ENCODE measurements around the gene TIPARP. TPM values are rescaled to one million over a fixed set of nuclear protein-coding genes. Genes with fewer than 3 reads are reported as not detected.
A peak's percentile ranks its signal among the peaks of the same experiment; 100 is the strongest.

Gene TIPARP
- total and polyA plus RNA-seq, 2 of the 13 experiments (the other 11 are each of a cell fraction or from before 2014, with no cell fraction given), result 7.3 to 19.7 TPM

DNA sequence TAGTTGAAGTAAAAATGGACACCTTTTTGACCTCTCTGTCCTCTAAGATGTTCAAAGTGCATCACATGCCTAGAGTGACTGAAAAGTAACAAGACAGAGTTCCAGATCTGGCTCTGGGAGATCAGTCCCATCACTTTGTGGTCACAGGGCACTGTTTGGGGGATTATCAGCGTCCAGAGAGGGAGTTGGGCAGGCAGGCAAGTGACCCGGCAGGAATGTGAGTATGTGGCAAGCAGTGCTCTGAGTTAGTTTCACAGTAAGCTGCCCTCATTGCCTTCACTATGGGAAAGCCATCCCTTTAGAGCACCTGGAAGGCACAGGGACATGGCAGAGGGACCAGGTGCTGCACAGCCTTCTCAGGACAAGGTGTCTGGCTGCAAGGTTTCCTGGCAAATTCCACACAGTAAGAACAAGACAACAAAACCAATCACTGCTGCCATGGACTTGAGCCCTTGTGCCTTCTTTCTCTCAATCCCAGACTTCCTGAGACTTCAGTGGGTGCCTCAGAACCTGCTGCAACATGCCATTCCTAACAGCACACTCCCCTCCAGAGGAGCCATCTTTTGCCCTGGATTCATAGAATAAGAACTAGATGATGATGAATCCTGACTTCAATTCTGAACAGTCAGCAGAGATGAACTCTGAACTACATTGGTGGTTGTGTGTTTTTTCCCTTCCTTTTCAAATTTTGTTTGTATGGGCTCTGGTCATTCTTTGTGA is 55.2 kb downstream of the TIPARP start:
- ChIA-PET POLR2A (interaction anchor here (1.3 kb wide), 1 partner anchor 406 kb away, joined by 3 read pairs; no protein-coding TSS in a partner anchor), CTCF (ENCODE audit: low intra/inter-chr PET ratio, low total read pairs) (no interaction called here)
- ATAC-seq (peak; percentile 20), DNase-seq (ENCODE audit: low spot score) (no peak), FAIRE-seq (peak; percentile 34)
- no TSS peak for BruUV-seq (replicated peaks)
- H3K4me1 ChIP-seq (ENCODE audit: insufficient read depth, low read length), result peaks cover 55% of the 10 kb centered on the region
- H3K9ac ChIP-seq (ENCODE audit: insufficient read depth, low read depth, low read length), result no peak overlapping the region
- H3K36me3 ChIP-seq (replicated peaks in 1 of 2; ENCODE audit: control insufficient read depth in 1 of 2, insufficient read depth in 2 of 2, low read length in 2 of 2), result no peaks in the 10 kb centered on the region
- no peaks in the 10 kb centered on the region for H3K79me2 ChIP-seq (ENCODE audit: insufficient read depth, low read length)
- H3K9me3 ChIP-seq (ENCODE audit: low read length), result no peaks in the 10 kb centered on the region
- H3K4me3 ChIP-seq (replicated peaks in 1 of 3; ENCODE audit: insufficient read depth in 1 of 3, low read depth in 2 of 3, low read length in 3 of 3), result peak overlapping the region in 1 of 3 experiments; percentile 14; a peak in 2 of 6 replicates
- H2AFZ ChIP-seq (ENCODE audit: low read length), result peak overlapping the region; percentile 44
- WGBS (ENCODE audit: low lambda C conversion rate), result 5% methylated on average over 2 of the region's 2 CpGs
- H3K4me2 ChIP-seq (ENCODE audit: low read depth, low read length), result peak overlapping the region; percentile 70
- H3K27me3 ChIP-seq (ENCODE audit: control insufficient read depth in 1 of 2, insufficient read depth in 2 of 2, low read length in 2 of 2), result no peaks in the 10 kb centered on the region
- in situ Hi-C loops (cut with HindIII; ENCODE audit: extremely low pct_ligation_motif_present, low pct_unique_long_range_greater_than_20kb) (no loop called here), intact Hi-C loops (cut with micrococcal nuclease; ENCODE audit: unreplicated experiment) (loop anchor here (2.0 kb wide), 1 partner anchor 55 kb away; the partner anchor contains the start of gene TIPARP)
- H4K20me1 ChIP-seq (ENCODE audit: insufficient read depth, low read length), result no peaks in the 10 kb centered on the region
- peak overlapping the region; percentile 0 for H3K27ac ChIP-seq (ENCODE audit: extremely low read length, insufficient read depth, low read length)
- TF ChIP-seq MAFK (conservative IDR thresholded peaks at IDR 0.05 in 1 of 2, IDR thresholded peaks at IDR 0.05 in 1 of 2; ENCODE audit: low read length in 2 of 2) (0 out of 4 replicates have a peak, but pooled peaks of 1 of the 2 experiments have one; percentile 0), ZNF556 (CRISPR knock-in tag; IDR thresholded peaks at IDR 0.05; ENCODE audit: borderline replicate concordance) (0 out of 2 replicates have a peak, but pooled peaks have one; percentile 50), SATB2 (CRISPR knock-in tag; IDR thresholded peaks at IDR 0.05) (no peak), ZNF510 (CRISPR knock-in tag; IDR thresholded peaks at IDR 0.05; ENCODE audit: low read depth) (no peak), LCORL (IDR thresholded peaks at IDR 0.05) (no peak), LCORL (CRISPR knock-in tag; IDR thresholded peaks at IDR 0.05) (0 out of 2 replicates have a peak, but pooled peaks have one; percentile 51), ZNF598 (CRISPR knock-in tag; IDR thresholded peaks at IDR 0.05; ENCODE audit: borderline replicate concordance) (no peak), ZBTB3 (CRISPR knock-in tag; IDR thresholded peaks at IDR 0.05; ENCODE audit: borderline replicate concordance, low read depth) (no peak), POLR2A (IDR thresholded peaks at IDR 0.05; ENCODE audit: insufficient read depth in 1 of 2, low read depth in 2 of 2, low read length in 2 of 2) (no peak), ATRX (CRISPR knock-in tag; IDR thresholded peaks at IDR 0.05; ENCODE audit: borderline replicate concordance) (no peak), ZMYM4 (CRISPR knock-in tag; IDR thresholded peaks at IDR 0.05) (0 out of 2 replicates have a peak, but pooled peaks have one; percentile 51), CBX5 (CRISPR knock-in tag; IDR thresholded peaks at IDR 0.05; ENCODE audit: borderline replicate concordance) (no peak), NPAS2 (CRISPR knock-in tag; IDR thresholded peaks at IDR 0.05; ENCODE audit: borderline replicate concordance) (no peak), SMYD3 (CRISPR knock-in tag; IDR thresholded peaks at IDR 0.05) (no peak)
- TF ChIP-seq, protein P1, sequence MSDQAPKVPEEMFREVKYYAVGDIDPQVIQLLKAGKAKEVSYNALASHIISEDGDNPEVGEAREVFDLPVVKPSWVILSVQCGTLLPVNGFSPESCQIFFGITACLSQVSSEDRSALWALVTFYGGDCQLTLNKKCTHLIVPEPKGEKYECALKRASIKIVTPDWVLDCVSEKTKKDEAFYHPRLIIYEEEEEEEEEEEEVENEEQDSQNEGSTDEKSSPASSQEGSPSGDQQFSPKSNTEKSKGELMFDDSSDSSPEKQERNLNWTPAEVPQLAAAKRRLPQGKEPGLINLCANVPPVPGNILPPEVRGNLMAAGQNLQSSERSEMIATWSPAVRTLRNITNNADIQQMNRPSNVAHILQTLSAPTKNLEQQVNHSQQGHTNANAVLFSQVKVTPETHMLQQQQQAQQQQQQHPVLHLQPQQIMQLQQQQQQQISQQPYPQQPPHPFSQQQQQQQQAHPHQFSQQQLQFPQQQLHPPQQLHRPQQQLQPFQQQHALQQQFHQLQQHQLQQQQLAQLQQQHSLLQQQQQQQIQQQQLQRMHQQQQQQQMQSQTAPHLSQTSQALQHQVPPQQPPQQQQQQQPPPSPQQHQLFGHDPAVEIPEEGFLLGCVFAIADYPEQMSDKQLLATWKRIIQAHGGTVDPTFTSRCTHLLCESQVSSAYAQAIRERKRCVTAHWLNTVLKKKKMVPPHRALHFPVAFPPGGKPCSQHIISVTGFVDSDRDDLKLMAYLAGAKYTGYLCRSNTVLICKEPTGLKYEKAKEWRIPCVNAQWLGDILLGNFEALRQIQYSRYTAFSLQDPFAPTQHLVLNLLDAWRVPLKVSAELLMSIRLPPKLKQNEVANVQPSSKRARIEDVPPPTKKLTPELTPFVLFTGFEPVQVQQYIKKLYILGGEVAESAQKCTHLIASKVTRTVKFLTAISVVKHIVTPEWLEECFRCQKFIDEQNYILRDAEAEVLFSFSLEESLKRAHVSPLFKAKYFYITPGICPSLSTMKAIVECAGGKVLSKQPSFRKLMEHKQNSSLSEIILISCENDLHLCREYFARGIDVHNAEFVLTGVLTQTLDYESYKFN (CRISPR knock-in tag; conservative IDR thresholded peaks at IDR 0.05), result 0 out of 2 replicates have a peak, but pooled peaks have one; percentile 18
- TF ChIP-seq, protein P2, sequence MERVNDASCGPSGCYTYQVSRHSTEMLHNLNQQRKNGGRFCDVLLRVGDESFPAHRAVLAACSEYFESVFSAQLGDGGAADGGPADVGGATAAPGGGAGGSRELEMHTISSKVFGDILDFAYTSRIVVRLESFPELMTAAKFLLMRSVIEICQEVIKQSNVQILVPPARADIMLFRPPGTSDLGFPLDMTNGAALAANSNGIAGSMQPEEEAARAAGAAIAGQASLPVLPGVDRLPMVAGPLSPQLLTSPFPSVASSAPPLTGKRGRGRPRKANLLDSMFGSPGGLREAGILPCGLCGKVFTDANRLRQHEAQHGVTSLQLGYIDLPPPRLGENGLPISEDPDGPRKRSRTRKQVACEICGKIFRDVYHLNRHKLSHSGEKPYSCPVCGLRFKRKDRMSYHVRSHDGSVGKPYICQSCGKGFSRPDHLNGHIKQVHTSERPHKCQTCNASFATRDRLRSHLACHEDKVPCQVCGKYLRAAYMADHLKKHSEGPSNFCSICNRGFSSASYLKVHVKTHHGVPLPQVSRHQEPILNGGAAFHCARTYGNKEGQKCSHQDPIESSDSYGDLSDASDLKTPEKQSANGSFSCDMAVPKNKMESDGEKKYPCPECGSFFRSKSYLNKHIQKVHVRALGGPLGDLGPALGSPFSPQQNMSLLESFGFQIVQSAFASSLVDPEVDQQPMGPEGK (CRISPR knock-in tag; IDR thresholded peaks at IDR 0.05), result no peak
- TF ChIP-seq, protein P3, sequence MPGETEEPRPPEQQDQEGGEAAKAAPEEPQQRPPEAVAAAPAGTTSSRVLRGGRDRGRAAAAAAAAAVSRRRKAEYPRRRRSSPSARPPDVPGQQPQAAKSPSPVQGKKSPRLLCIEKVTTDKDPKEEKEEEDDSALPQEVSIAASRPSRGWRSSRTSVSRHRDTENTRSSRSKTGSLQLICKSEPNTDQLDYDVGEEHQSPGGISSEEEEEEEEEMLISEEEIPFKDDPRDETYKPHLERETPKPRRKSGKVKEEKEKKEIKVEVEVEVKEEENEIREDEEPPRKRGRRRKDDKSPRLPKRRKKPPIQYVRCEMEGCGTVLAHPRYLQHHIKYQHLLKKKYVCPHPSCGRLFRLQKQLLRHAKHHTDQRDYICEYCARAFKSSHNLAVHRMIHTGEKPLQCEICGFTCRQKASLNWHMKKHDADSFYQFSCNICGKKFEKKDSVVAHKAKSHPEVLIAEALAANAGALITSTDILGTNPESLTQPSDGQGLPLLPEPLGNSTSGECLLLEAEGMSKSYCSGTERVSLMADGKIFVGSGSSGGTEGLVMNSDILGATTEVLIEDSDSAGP (CRISPR knock-in tag; IDR thresholded peaks at IDR 0.05; ENCODE audit: borderline replicate concordance), result 0 out of 2 replicates have a peak, but pooled peaks have one; percentile 16
